IMR-90 (cell line): ENCODE measurements around the gene CALN1.

Experiments
- FOS ChIP-seq: fragments of 150-350 bp; IDR thresholded peaks from 2 replicates; pipeline ENCODE4 v1.6.1; 2016; ENCODE audit warnings: low read depth, low read length
- MAFK ChIP-seq: IDR thresholded peaks from 2 replicates; pipeline ENCODE4 v1.6.1; 2012; ENCODE audit warnings: low read depth, low read length, improper control_type of control experiment
- MXI1 ChIP-seq: IDR thresholded peaks from 2 replicates; pipeline ENCODE4 v1.6.1; 2012; ENCODE audit warnings: low read depth, mild to moderate bottlenecking, low read length, moderate library complexity, borderline replicate concordance
- NFE2L2 ChIP-seq: fragments of 150-350 bp; IDR thresholded peaks from 2 replicates; pipeline ENCODE4 v1.6.1; 2016; ENCODE audit warnings: low read depth, mild to moderate bottlenecking, low read length
- POLR2A ChIP-seq: IDR thresholded peaks from 2 replicates; pipeline ENCODE4 v1.6.1; 2012; ENCODE audit warnings: mild to moderate bottlenecking, low read depth, low read length
- RAD21 ChIP-seq: IDR thresholded peaks from 2 replicates; pipeline ENCODE4 v1.6.1; 2012; ENCODE audit warnings: low read length, improper control_type of control experiment
- RCOR1 ChIP-seq: IDR thresholded peaks from 2 replicates; pipeline ENCODE4 v1.6.1; 2012; ENCODE audit warnings: mild to moderate bottlenecking, low read length, improper control_type of control experiment; ENCODE audit not compliant: insufficient replicate concordance
- RFX5 ChIP-seq: IDR thresholded peaks from 2 replicates; pipeline ENCODE4 v1.8.0; 2012; ENCODE audit warnings: low read depth, mild to moderate bottlenecking, low read length, moderate library complexity
- SMC3 ChIP-seq: fragments of 150-350 bp; IDR thresholded peaks from 2 replicates; pipeline ENCODE4 v1.6.1; 2016; ENCODE audit warnings: low read depth, mild to moderate bottlenecking, antibody characterized with exemption, low read length, moderate library complexity
- TF ChIP-seq, protein P1 (sequence below): conservative IDR thresholded peaks from 2 replicates; pipeline ENCODE4 v1.5.1; 2012; ENCODE audit warnings: mild to moderate bottlenecking, low read depth, low read length, improper control_type of control experiment
- TF ChIP-seq, protein P2 (sequence below): fragments of 150-350 bp; IDR thresholded peaks from 2 replicates; pipeline ENCODE4 v1.6.1; 2017; ENCODE audit warnings: mild to moderate bottlenecking, antibody characterized with exemption, low read length, low read depth
- TF ChIP-seq, protein P3 (sequence below): fragments of 150-350 bp; IDR thresholded peaks from 2 replicates; pipeline ENCODE4 v1.6.1; 2016; ENCODE audit warnings: low read depth, mild to moderate bottlenecking, low read length, moderate library complexity, borderline replicate concordance

DNA sequence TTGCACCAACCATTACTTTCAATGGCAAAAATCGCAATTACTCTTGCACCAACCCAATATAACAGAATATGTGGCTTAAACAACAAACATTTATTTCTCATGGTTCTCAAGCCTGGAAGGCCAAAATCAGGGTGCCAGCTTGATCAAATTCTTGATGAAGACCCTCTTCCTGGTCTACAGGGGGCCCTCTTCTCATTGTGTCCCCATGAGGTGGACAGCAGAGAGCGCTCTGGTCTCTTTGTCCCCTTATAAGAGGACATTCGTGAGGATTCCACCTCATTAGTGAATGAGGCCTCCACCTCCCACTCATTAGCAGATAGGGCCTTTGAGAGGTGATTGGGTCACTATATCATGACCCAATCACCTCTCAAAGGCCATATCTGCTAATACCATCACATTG is 120.0 kb downstream of the CALN1 start:
- TF ChIP-seq POLR2A (no peak), RFX5 (no peak), SMC3 (no peak), RAD21 (no peak), NFE2L2 (no peak), MXI1 (no peak), FOS (no peak), RCOR1 (no peak), MAFK (no peak)
- TF ChIP-seq, protein P1, sequence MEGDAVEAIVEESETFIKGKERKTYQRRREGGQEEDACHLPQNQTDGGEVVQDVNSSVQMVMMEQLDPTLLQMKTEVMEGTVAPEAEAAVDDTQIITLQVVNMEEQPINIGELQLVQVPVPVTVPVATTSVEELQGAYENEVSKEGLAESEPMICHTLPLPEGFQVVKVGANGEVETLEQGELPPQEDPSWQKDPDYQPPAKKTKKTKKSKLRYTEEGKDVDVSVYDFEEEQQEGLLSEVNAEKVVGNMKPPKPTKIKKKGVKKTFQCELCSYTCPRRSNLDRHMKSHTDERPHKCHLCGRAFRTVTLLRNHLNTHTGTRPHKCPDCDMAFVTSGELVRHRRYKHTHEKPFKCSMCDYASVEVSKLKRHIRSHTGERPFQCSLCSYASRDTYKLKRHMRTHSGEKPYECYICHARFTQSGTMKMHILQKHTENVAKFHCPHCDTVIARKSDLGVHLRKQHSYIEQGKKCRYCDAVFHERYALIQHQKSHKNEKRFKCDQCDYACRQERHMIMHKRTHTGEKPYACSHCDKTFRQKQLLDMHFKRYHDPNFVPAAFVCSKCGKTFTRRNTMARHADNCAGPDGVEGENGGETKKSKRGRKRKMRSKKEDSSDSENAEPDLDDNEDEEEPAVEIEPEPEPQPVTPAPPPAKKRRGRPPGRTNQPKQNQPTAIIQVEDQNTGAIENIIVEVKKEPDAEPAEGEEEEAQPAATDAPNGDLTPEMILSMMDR, result no peak
- TF ChIP-seq, protein P2, sequence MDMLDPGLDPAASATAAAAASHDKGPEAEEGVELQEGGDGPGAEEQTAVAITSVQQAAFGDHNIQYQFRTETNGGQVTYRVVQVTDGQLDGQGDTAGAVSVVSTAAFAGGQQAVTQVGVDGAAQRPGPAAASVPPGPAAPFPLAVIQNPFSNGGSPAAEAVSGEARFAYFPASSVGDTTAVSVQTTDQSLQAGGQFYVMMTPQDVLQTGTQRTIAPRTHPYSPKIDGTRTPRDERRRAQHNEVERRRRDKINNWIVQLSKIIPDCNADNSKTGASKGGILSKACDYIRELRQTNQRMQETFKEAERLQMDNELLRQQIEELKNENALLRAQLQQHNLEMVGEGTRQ, result no peak
- TF ChIP-seq, protein P3, sequence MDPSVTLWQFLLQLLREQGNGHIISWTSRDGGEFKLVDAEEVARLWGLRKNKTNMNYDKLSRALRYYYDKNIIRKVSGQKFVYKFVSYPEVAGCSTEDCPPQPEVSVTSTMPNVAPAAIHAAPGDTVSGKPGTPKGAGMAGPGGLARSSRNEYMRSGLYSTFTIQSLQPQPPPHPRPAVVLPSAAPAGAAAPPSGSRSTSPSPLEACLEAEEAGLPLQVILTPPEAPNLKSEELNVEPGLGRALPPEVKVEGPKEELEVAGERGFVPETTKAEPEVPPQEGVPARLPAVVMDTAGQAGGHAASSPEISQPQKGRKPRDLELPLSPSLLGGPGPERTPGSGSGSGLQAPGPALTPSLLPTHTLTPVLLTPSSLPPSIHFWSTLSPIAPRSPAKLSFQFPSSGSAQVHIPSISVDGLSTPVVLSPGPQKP, result no peak
